Fibroblast of skin of scalp (primary cell): ENCODE data around the gene NDST1.
A peak's percentile ranks its signal among the peaks of the same experiment; 100 is the strongest.

Experiments
- DNase-seq: peaks from one replicate; pipeline ENCODE4 v3.0.0-alpha.2; 2013

NDST1 gene

DNA sequence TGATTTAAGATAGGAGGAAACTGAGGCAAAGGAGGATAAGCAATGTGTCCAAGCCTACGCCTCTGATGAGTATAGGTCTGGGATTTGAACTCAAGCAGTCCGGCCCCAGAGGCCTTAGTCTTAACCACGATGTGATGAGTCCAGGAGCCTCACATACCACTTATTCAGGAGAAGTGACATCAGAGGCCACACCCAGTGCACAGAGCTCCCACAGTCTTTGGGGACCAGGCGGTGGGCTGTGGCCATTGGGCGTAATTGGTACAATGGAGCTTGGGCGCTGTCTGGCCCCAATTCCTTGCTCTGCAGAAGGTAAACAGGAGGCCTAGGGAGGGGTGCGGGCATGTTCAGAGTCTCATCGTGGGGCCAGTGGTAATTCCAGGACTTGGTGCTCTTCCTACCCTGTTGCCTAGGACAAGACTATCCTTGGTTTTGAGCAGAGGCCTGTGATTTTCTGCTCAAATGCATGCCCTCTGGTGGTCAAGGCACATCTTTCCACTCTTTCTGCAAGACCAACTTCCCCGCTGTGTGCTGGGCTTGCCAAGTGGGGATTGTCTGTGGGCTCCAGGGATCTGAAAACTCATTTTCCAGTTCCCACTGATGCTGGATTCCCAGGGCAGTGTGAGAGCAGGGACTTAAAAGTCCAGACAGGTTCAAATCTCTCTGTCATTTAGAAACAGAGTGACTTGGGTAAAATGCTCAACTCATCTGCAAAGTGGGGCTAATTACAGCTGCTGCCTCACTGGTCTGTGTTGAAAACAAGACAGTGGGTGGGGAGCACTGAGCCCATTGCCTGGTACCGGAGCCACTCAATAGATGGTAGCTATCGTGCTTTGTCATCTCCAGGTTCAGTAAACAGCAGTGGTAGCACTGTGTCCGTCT, 15.8 kb downstream of the NDST1 start:
- peak; percentile 83 for DNase-seq

DNA sequence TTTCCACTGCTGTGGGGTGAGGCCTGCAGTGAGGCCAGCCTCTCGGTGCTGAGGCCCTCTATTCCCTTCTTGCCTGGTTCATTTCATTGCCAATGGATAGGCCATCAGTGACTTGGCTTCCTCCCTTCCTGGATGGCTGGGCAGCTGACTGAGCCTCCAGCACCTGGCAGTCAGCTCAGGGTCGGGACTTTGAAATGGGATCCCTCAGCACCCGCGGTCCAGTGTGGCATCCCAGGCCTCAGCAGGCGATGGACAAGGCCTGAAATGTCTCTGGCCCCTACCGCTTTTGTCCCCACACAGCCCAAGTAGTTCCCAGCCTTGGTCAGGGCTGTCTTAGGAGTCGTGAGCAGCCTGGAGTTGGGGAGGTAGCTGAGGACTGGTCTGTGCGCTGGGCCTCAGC, 17.2 kb downstream of the NDST1 start:
- DNase-seq, result no peak

DNA sequence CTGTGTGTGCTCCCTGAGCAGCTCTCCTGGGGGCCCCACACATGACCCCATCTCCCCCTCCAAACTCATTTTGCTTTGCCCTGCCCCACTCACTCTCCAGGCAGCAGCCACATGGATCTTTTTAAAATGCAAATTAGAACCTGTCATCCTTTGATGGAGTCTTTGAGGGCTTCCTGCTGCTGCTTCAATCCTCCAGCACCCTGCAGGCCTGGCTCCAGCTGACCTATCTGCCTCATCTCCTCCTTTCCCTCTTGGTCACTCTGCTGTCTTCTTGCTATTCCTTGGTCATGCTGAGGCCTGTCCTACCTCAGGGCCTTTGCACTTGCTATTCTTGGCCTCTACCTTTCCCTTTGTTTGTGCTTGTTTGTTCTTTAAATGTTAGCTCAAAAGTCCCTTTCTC, 17.9 kb downstream of the NDST1 start:
- DNase-seq, result no peak

GRCh38 chr5:150527038-150527437, 19.1 kb downstream of the NDST1 start:
- no peak for DNase-seq

GRCh38 chr5:150527808-150528207, 19.9 kb downstream of the NDST1 start:
- DNase-seq, result no peak

DNA sequence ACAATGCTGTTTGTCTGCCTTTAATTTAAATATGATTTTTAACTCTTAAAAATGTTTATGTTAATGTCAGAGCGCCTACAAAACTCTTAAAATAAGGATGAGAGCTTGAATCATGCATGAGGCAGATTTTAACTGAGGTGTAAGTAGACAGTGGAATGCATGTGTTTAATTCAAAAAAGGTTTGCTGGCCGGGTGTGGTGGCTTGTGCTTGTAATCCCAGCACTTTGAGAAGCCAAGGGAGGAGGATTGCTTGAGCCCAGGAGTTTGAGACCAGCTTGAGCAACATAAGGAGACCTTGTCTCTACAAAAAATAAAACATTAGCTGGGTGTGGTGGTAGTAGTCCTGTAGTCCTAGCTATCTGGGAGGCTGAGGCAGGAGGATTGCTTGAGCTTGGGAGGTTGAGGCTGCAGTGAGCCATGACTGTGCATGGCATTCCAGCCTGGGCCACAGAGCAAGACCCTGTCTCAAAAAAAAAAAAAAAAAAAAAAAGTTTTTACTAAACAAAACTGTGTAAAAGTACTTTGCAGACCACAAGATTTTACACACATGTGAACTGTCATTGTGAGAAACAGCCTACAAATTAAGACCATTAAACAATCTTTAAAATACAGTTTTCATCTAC, 21.1 kb downstream of the NDST1 start:
- DNase-seq, result no peak

DNA sequence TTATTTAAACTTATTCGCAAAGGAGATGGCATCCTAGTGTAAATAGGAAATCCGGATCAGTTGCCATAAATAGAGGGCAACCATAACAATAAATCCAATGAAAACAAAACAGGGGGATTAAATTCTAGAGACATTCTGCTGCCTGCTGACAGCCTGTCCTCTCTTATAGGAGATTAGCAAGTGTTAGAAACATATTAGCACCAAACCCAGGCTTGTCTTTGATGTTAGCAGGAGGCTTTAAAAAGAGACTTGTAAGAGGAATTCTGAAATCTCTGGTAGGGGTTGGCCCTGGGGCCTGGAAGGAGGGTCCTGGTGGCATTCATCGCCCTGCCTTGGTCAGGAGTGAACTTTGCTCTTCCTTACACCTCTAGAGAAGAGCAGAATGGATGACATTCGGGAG, 21.6 kb downstream of the NDST1 start:
- DNase-seq, result no peak

GRCh38 chr5:150530423-150530822, 22.5 kb downstream of the NDST1 start:
- DNase-seq, result no peak

- no peak for DNase-seq
Observed at GRCh38 chr5:150530951-150531588, 23.1 kb downstream of the NDST1 start.

DNA sequence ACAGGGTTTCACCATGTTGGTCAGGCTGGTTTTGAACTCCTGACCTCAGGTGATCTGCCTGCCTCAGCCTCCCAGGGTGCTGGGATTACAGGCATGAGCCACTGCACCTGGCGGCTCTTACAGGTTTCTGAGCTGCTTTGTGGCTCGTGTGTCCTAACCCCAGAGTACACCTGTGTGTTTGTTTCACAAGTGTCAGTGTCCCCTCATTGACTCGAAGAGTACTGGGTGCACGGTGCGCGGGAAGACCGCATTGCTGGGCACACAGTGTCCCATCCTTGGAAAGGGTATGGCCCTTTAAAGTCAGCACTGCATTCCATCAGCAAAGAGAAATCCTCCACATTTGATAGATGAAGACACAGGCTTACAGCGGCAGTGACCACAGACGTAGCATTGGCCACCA, 23.8 kb downstream of the NDST1 start:
- no peak for DNase-seq

DNA sequence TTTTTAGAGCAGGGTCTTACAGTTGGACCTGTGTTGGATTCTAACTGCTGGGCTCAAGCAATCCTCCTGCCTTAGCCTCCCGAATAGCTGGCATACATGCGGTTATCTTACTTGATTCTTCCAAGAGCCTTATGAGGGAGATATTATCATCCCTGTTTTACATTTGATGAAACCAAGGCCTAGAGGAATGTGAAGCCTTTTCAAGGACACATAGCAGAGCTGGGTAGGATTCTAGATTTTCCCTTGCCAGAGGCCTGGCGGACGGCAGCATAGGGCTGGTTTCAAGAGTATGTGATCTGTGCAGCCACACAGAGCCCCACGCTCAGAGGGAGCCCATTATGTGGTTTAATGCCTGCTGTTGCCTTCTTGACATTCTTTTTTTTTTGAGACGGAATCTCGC, 24.2 kb downstream of the NDST1 start:
- DNase-seq, result no peak

DNA sequence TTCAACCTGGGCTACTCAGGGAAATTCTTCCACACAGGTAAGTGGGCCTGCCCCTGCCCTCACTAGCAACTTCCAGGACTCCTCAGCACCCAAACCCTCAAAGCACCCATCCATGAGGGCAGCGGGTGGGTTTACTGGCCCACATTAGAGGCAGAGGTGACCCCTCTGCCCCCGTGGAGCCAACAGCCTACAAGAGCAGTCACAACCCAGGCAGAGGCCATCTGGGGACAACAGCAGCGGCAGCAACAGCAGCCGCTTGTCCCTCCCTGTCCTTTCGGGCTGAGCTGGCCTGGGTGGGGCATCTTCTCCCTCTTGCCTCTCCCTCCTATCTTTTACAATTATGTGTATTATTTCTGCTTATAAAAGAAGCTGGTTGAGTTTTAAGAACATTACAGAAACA, 25.1 kb downstream of the NDST1 start:
- DNase-seq, result no peak

- no peak for DNase-seq
Observed at GRCh38 chr5:150534811-150535210, 26.9 kb downstream of the NDST1 start.

- DNase-seq, result no peak
Observed at GRCh38 chr5:150535611-150536010, 27.7 kb downstream of the NDST1 start.

- peak; percentile 69 for DNase-seq
Observed at GRCh38 chr5:150538007-150538917, 30.3 kb downstream of the NDST1 start.

DNA sequence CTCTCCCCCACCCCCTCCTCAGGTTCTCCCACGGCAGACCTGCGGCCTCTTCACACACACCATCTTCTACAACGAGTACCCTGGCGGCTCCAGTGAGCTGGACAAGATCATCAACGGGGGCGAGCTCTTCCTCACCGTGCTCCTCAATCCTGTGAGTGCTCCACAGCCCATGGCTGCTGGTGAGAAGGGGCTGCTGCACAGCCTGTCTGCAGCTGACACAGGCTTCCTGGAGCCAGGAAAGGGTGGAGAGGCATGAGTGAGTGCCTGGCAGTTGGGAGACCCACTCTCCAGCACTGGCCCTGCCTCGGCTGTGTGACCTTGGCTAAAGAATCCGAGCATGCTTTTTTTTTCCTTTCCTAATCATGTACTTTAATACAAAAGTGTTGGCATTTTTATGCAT, 31.3 kb downstream of the NDST1 start:
- no peak for DNase-seq

DNA sequence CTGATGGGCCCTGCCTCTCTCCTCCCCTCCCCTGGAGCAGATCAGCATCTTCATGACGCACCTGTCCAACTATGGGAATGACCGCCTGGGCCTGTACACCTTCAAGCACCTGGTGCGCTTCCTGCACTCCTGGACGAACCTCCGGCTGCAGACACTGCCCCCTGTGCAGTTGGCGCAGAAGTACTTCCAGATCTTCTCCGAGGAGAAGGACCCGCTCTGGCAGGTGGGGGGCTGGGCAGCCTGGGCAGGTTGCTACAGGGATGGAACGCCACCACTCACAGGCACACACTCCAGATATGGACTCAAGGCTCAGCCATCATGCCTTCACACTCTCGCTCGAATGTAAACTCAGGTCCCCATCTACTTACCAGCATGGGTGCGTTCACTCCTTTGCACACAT, 32.1 kb downstream of the NDST1 start:
- DNase-seq, result no peak

DNA sequence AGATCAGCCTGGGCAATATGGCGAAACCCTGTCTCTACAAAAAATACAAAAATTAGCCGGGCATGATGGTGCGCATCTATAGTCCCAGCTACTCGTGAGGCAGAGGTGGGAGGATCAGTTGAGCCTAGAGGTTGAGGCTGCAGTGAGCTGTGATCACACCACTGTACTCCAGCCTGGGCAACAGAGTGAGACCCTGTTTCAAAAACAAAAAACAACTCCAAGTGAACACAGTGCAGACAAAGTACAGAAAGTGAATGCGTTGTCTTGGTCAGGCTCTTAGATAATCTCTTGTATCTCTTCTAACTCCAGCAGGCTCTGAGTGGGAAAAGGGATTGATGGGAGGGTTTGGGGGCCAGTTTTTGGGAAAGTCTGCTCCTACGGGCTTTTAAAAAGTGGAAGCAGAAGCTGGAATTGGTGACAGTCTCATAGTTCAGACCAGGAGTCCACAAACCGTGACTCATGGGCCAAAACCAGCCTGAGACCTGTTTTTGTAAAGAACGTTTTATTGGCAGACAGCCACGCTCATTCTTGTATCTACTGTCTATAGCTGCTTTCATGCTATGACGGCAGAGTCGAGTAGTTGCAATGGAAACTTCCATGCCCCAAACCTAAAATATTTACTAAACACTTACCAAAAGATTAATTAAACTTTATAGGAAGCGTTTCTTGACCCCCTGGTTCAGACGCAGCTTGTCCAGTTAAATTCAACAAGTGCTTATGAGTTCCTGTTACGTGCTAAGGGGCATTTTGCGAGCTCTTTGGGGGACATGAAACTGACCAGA, 32.9 kb downstream of the NDST1 start:
- DNase-seq, result peak; percentile 94

GRCh38 chr5:150541397-150541675, 33.4 kb downstream of the NDST1 start:
- DNase-seq, result no peak

DNA sequence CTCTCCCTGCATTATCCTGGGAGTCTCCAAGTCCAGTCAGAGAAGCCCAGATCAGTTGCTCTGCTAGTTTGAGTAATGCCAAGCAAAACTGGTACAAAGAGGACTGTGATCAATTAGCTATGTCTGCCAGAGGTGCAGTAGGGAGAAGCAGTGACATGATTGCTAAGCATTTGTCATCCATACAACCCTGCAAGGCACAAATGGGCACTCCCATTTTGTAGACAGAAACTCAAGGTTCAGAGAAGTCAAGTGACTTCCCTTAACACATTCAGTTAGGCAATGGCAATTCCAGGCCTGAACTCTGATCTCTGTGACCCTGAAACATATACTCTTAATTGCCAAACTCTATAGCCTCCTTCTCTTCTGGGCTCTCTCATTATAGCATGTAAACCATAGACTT, 34.0 kb downstream of the NDST1 start:
- DNase-seq, result no peak

GRCh38 chr5:150542933-150543445, 35.1 kb downstream of the NDST1 start:
- no peak for DNase-seq
